Measurements from ENCODE around the gene EDN2.

The EDN2 gene

DNA sequence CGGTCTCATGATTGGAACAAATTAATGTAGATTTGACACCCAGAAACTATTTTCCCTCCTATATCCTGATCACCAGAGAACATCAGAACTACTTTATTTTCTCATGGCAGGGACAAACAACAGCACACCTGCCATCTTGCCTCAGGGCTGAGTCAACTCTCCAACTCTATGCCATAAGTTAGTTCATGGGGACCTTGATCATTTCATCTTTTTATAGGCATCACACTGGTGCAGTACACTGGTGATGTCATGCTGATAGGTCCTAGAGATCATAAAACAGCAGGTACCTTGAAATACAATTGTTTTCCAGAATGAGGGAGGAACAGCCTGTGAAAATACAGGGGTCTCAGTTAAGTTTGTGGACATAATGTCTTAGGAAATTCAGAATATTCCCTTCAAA, 45.8 kb downstream of the EDN2 start:
- no peak overlapping the region for H3K27ac ChIP-seq
- H3K27me3 ChIP-seq (ENCODE audit: insufficient read depth, low read depth, severe bottlenecking) = no peaks in the 10 kb centered on the region
- no peak overlapping the region for H3K4me3 ChIP-seq (ENCODE audit: low read depth, low read length)
- no peaks in the 10 kb centered on the region for H3K36me3 ChIP-seq
- H3K9me3 ChIP-seq (ENCODE audit: severe bottlenecking) = no peaks in the 10 kb centered on the region
- no peak for DNase-seq
- TF ChIP-seq CTCF (IDR thresholded peaks at IDR 0.05; ENCODE audit: low read depth, low read length) = no peak

- Histone ChIP-seq H3K9me3 (ENCODE audit: severe bottlenecking) (no peaks in the 10 kb centered on the region), H3K27ac (no peak overlapping the region), H3K36me3 (no peaks in the 10 kb centered on the region), H3K27me3 (ENCODE audit: insufficient read depth, low read depth, severe bottlenecking) (no peaks in the 10 kb centered on the region), H3K4me3 (ENCODE audit: low read depth, low read length) (no peak overlapping the region)
- TF ChIP-seq CTCF (IDR thresholded peaks at IDR 0.05; ENCODE audit: low read depth, low read length) = no peak
- no peak for DNase-seq
These were observed 47.5 kb downstream of the EDN2 start for GRCh38 chr1:41437011-41437355.

DNA sequence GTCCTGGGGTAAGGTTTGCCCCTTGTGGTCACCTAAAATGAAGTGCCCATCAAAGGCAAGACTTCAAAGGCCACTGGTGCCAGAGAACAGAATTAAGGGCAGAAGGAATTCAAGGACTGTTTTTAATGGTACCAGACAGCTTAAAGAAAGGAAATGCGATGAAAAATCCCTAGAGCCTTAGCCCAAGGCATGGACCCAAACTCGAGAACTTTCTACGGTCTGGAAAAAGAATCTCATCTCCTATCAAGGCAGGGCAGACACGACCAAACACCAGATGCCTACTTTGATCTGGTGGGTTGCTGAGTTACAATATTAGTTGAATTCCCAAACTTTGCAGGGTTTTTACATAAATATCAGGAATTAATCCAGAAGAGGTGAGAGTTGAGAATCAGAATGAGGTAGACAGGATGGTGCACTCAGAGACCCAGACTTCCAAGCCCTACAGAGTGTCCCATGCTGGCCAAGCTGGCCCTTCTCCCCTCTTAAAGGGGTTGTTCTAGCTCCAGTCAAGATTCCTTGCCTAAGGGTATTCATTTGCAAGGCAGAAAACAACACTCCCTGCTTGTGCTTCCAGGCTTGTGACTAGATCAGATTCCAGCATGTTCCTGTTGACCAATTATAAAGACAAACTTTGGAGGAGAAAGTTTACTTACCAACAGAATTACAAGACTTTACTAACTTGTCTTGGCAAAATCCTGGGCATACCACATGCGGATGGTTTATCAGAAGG, 48.0 kb downstream of the EDN2 start:
- Histone ChIP-seq H3K36me3 (no peaks in the 10 kb centered on the region), H3K27me3 (ENCODE audit: insufficient read depth, low read depth, severe bottlenecking) (no peaks in the 10 kb centered on the region), H3K9me3 (ENCODE audit: severe bottlenecking) (no peaks in the 10 kb centered on the region), H3K4me3 (ENCODE audit: low read depth, low read length) (no peak overlapping the region), H3K27ac (no peak overlapping the region)
- TF ChIP-seq CTCF (IDR thresholded peaks at IDR 0.05; ENCODE audit: low read depth, low read length) = no peak
- DNase-seq = no peak

- no peak for TF ChIP-seq CTCF (IDR thresholded peaks at IDR 0.05; ENCODE audit: low read depth, low read length)
- no peak overlapping the region for H3K27ac ChIP-seq
- no peaks in the 10 kb centered on the region for H3K27me3 ChIP-seq (ENCODE audit: insufficient read depth, low read depth, severe bottlenecking)
- no peaks in the 10 kb centered on the region for H3K36me3 ChIP-seq
- DNase-seq = peak; percentile 28
- H3K4me3 ChIP-seq (ENCODE audit: low read depth, low read length) = no peak overlapping the region
- no peaks in the 10 kb centered on the region for H3K9me3 ChIP-seq (ENCODE audit: severe bottlenecking)
These were observed 48.8 kb downstream of the EDN2 start for GRCh38 chr1:41435570-41436178.

GRCh38 chr1:41434748-41435449, 49.6 kb downstream of the EDN2 start:
- no peak overlapping the region for H3K27ac ChIP-seq
- no peaks in the 10 kb centered on the region for H3K9me3 ChIP-seq (ENCODE audit: severe bottlenecking)
- no peaks in the 10 kb centered on the region for H3K27me3 ChIP-seq (ENCODE audit: insufficient read depth, low read depth, severe bottlenecking)
- TF ChIP-seq CTCF (IDR thresholded peaks at IDR 0.05; ENCODE audit: low read depth, low read length) = no peak
- H3K36me3 ChIP-seq = no peaks in the 10 kb centered on the region
- no peak for DNase-seq
- no peak overlapping the region for H3K4me3 ChIP-seq (ENCODE audit: low read depth, low read length)

All from WERI-Rb-1 (cell line).